ENCODE results near the gene C5AR1.
"Not testable (repeated sequence)": the region's sequence is repeated elsewhere in the genome, so short reads cannot be mapped to it uniquely, and the experiment has no call there.

C5AR1 gene

GRCh38 chr19:47363758-47364531 lies 54.3 kb downstream of the C5AR1 start:
- DNase-seq (ENCODE audit: low read depth in 1 of 2, low spot score in 1 of 2), result no peak

- not testable (repeated sequence) for DNase-seq (ENCODE audit: low read depth in 1 of 2, low spot score in 1 of 2)
Measured at GRCh38 chr19:47365455-47365854, 55.8 kb downstream of the C5AR1 start.

- no peak for DNase-seq (ENCODE audit: low read depth in 1 of 2, low spot score in 1 of 2)
Measured at GRCh38 chr19:47370045-47370611, 60.5 kb downstream of the C5AR1 start.

GRCh38 chr19:47371261-47371660 lies 61.6 kb downstream of the C5AR1 start:
- DNase-seq (ENCODE audit: low read depth in 1 of 2, low spot score in 1 of 2), result no peak
